Kidney epithelial cell (primary cell): Measurements from ENCODE around the gene DSC1. TPM values are rescaled to one million over a fixed set of nuclear protein-coding genes. Genes with fewer than 3 reads are reported as not detected.

ENCODE experiments used
- DNase-seq: peaks from one replicate; pipeline ENCODE4 v3.0.0-alpha.2; 2010; ENCODE audit warnings: low read depth
- H3K27me3 ChIP-seq: 2 replicates; pipeline ENCODE4 v1.6.0; 2011; ENCODE audit warnings: low read length; ENCODE audit not compliant: control insufficient read depth, insufficient read depth
- H3K36me3 ChIP-seq: 2 replicates; pipeline ENCODE4 v1.5.1; 2011; ENCODE audit warnings: low read length; ENCODE audit not compliant: control insufficient read depth, insufficient read depth
- H3K4me3 ChIP-seq: 2 replicates; pipeline ENCODE4 v1.5.1; 2011; ENCODE audit warnings: low read depth, mild to moderate bottlenecking, control low read depth, low read length
- total RNA-seq: library from RNA; depleted of rRNA; stranded (reverse); fragments of >200 nt; gene quantifications from 2 replicates; pipeline ENCODE4 v1.2.3, GENCODE V29; 2015
- TF ChIP-seq, protein P1 (sequence below): IDR thresholded peaks from 2 replicates; pipeline ENCODE4 v1.5.1; 2011; ENCODE audit warnings: mild to moderate bottlenecking, moderate library complexity, low read length, control low read depth, inconsistent platforms; ENCODE audit not compliant: insufficient read depth, poor library complexity, severe bottlenecking

The DSC1 gene
- total RNA-seq, 1 donor from 2014 or later = not detected

DNA sequence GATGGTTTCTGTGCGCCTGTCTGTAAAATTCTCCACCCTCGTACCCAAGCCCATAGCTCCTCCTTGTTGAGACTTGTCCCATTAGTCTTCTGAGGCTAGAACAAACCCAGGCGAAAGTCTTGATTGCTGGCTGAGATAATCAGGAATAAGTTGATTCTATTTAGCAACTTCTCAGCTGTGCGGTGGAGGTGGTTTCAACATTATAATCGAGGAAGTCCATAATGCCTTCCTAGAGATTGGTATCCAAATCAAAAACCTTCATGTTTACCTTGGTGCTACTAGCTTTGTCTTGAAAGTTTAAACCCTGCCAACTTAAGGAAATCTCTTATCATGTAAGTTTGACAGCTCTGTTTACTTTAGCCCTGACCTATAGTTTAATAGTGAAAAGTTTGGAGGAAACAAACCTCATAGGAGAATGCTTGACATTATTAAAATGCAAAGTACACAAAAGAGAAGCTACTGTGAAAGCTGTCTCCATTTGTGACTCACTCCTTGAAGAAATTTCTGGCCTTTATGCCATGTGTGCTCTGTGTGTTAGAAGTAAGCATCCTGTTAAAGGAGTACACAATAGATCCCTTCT is 36.6 kb upstream of the DSC1 start:
- Histone ChIP-seq H3K27me3 (no peaks in the 10 kb centered on the region), H3K36me3 (no peaks in the 10 kb centered on the region), H3K4me3 (no peak overlapping the region)
- DNase-seq = no peak
- TF ChIP-seq, protein P1, sequence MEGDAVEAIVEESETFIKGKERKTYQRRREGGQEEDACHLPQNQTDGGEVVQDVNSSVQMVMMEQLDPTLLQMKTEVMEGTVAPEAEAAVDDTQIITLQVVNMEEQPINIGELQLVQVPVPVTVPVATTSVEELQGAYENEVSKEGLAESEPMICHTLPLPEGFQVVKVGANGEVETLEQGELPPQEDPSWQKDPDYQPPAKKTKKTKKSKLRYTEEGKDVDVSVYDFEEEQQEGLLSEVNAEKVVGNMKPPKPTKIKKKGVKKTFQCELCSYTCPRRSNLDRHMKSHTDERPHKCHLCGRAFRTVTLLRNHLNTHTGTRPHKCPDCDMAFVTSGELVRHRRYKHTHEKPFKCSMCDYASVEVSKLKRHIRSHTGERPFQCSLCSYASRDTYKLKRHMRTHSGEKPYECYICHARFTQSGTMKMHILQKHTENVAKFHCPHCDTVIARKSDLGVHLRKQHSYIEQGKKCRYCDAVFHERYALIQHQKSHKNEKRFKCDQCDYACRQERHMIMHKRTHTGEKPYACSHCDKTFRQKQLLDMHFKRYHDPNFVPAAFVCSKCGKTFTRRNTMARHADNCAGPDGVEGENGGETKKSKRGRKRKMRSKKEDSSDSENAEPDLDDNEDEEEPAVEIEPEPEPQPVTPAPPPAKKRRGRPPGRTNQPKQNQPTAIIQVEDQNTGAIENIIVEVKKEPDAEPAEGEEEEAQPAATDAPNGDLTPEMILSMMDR = no peak

DNA sequence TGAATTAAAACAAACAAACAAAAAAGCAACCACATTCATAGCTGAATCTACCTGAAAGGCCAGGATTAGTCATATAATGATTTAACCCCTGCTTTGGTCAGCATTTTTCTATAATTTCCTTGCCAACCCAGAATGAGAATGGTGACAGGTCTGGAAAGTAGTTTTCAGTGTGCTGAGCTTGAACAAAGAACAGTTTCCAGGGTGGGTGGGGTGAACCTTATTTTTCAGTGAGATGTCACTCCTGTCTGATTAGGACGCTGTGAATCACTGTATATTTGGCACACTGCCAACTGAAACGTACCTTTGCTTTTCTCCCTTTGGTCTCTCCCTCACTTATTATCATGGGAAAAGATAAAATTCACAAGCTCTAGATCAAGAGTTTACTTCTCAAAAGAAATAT is 35.0 kb upstream of the DSC1 start:
- Histone ChIP-seq H3K27me3 (no peaks in the 10 kb centered on the region), H3K36me3 (no peaks in the 10 kb centered on the region), H3K4me3 (no peak overlapping the region)
- TF ChIP-seq, protein P1 = no peak
- no peak for DNase-seq

DNA sequence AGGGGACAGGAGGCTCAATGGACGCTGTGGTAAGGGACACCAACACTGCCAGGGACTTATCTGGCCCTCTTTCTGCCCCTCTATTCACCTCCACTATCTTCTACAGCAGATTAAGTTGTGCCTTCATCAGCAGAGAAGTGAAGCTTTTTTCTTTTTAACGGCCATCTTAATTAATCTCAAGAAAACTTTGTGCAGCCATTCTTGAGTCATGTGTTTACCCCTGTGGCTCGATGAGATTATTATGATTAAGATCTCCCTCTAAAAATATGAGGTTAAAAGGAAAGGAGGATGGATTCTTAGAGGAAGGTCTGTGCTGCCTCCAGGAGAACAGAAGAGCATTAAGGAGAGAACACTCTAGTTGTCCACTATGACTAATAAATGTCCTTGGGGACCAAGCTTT is 32.4 kb upstream of the DSC1 start:
- no peak overlapping the region for H3K4me3 ChIP-seq
- no peaks in the 10 kb centered on the region for H3K27me3 ChIP-seq
- DNase-seq = no peak
- TF ChIP-seq, protein P1 = no peak
- H3K36me3 ChIP-seq = no peaks in the 10 kb centered on the region

DNA sequence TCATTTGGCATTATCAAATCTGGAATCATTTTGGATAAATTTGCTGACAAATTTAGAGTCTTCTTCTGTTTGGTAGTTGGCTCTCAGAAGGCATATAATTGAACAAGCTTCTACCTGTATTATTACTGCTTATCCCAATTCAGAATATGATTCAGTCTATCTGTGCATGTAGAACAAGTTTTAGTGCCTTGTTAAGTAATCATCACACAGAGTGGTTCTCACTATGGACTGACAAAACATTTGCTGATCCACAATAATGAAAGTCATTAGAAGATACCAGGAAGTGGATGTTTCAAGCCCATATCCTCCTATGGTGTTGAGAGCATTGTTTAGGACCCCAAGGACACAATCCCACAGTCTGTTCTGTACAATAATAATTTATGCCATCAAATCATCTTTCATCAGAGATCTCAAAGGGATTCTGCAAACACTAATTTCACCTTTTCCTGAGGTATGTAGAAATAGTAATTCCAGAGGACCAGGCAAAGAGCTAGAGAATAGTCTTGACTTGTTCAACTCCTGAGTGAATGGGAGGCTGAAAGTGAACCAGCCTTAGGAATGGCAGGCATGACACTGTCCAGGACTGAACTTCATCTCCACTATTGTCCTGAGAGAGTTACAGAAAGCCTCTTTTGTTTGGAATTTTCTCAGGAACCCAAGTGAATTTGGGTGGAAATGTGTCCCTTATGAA is 29.6 kb upstream of the DSC1 start:
- TF ChIP-seq, protein P1 = no peak
- Histone ChIP-seq H3K4me3 (no peak overlapping the region), H3K36me3 (no peaks in the 10 kb centered on the region), H3K27me3 (no peaks in the 10 kb centered on the region)
- no peak for DNase-seq

DNA sequence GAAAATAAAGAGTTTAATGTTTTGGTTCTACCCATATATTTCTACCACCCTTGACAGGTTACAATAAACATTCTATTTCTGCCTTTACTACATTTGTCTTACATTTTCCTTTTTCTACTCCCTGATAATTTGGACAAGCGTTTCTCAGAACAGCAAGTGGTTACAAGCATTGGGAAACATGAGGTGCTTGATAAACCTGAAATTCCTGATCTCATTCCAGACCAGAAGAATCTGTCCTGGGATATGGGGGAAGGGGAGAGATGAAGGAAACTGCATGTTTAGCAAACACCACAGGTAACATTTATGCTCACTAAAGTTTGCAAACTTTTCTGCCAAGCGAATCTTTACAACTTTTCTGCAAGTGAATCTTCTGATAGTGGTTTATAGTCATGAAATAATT is 28.3 kb upstream of the DSC1 start:
- TF ChIP-seq, protein P1 = no peak
- Histone ChIP-seq H3K36me3 (no peaks in the 10 kb centered on the region), H3K27me3 (no peaks in the 10 kb centered on the region), H3K4me3 (no peak overlapping the region)
- no peak for DNase-seq

DNA sequence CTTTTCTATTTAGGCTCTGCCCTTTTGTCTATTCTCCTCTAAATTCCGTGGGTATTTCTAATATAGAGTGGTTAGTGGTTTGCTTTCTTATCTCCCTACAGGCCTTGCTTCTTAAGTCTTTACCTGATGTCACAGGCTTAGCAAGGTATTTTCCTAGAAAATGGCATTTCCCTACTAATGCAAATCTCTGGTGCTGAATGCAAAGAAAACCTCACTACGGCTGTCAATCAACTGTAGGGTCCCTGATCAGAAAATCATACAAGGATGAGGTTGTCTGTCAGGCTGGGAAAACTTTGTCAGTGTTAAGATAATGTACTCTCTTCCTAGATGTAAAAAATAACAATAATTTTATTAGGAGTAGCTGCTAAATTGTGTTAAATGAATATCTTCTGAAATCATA is 27.1 kb upstream of the DSC1 start:
- TF ChIP-seq, protein P1 = no peak
- H3K27me3 ChIP-seq = no peaks in the 10 kb centered on the region
- H3K4me3 ChIP-seq = no peak overlapping the region
- DNase-seq = no peak
- no peaks in the 10 kb centered on the region for H3K36me3 ChIP-seq
